Ammon's horn (tissue), 1 donor: ENCODE data around the gene EFCAB8.

Source experiments
- DNase-seq: peaks from one replicate; pipeline ENCODE4 v3.0.0-alpha.2; 2016; ENCODE audit warnings: low spot score

EFCAB8 gene

DNA sequence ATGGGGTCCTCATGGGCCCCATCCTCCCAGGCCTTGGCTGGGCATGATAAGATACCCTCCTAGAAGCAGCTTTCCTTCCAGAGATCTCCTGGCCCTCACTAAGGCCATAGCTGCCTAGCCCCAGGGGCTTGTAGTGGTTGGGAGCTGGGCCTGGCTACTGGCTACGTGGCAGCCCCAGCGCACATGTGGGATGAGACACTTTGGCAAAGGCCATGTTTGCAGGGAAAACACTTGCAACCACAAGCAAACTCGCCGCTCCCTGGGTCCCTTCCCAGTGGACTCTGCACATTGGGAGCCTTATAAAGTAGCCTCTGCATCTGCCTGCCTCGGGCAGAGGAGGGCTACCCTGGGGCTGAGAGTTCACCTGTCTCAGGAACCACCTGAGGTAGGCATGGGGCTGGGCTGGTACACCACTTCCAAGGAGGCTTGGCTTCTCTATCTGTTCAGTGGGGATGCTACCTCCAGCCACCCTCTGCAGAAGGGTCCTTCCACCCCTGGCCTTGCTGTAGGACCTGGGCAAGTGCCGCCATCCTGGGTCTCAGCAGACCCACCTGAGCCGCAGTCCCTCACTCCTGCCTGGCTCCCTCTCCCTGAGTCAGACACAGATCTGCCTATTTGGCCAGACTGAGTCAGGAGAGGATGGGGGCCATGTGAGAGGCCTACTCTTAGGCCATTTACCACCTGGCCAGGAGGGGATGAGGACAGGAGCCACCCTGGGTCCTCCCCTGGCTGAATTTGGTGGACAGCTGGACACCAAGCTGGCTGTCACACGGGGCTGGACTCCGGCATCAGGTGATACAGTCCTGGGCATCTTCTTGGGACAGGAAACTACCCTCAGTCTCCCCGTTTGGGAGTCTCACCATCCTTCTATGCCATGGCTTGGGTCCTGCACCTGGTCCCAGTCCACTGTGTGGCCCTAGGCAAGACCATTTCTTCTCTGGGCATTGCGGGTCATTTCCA, 148.9 kb downstream of the EFCAB8 start, which contains the start of gene BPIFB2:
Gene BPIFB2 (plus strand): TSS at position 329 of the 960 bp plus-strand sequence. CDS start 871 bp downstream, outside the sequence.
- DNase-seq: no peak

DNA sequence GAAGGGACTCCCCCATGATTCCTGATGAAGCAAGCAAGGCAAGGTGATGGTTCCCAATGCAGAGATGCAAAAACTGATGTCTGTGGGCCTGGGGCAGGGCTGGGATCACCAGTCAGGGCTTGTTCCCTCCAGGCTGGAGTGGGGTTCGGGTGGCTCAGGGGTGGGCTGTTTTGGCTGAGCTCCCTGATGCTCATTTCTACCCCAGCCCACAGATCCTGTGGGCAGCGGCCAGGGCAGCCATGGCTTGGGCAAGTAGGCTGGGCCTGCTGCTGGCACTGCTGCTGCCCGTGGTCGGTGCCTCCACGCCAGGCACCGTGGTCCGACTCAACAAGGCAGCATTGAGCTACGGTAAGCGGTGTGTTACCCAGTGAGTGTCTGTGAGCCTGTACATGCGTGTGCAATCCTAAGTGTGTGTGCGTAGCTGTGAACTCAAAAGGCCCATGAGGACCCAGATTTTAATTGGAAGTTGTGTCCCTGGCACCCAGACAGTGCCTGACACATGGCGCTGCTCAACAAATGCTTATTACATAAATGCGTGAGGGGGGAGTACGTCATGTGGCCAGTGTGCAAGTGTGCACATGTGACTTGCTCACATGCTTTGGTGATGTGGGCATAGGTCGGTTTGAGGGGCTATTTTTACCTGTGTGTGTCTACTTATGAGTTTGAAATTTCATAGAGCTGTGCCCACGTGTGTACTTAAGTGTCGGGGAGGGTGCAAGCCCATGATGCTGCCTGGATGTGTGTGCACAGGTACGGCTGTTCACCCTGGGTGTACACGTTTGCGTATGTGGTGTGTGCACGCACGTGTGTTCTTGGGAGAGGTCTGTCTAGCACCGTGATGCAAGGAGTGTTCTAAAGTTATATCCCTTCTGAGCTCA, 149.9 kb downstream of the EFCAB8 start:
- no peak for DNase-seq

DNA sequence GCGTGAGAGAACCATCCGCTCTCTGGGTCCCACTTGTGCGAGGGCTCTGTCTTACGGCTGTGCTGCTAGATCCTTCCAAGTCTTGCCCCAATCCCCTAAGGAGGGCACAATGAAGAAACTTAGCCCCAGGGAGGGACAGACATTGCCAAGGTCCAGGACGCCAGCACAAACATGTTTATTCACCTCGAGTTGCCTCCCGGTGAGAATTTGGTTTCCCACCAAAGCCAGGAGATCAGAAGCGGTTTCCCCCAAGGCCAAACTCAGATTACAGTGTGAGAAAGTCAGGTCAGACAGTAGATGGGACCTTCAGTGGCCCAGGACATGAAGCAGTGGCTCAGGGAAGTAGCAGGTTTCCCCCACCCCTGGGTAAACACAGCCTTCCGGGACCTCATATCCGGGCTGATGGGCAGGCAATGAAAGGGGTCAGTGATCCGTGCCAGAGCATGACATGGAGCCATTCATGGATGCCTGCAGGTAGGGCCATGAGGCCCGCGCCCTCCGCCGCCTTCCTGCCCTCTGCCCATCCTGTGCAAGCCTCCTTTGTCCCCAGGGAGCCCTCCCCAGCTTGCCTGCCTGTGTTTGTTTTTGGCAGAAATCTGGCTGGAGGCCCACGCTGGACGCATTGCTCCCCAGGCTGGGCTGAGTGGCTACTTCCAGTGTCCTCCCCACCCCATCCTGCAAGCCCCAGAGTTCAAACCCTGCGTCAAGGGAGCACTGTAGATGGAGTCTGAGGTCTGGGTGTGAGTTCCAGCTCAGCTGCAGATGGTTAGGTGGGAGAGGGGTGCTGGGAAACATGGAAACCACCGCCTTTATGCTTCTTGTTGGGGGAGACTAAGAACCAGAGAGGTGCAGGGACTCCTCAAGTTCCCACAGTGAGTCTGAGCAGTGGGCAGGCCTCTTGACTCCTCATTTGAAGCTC, 150.8 kb downstream of the EFCAB8 start:
- DNase-seq: no peak

DNA sequence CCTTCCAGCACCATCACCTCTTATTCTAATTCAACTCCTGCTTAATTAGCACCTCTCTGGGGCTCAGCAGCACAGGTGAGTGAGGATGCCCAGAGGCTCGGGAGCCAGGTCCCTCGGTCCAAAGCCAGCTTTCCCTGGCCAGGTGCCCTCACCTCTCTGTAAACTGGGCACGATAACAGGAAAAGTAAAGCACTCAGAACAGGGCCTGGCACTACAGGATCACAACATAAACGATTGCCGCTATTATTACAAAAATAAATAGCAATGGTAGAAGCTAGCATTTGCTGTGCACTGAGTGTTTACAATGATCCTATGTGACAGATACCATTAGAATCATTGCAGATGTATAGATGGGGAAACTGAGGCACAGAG, 151.4 kb downstream of the EFCAB8 start:
- no peak for DNase-seq

DNA sequence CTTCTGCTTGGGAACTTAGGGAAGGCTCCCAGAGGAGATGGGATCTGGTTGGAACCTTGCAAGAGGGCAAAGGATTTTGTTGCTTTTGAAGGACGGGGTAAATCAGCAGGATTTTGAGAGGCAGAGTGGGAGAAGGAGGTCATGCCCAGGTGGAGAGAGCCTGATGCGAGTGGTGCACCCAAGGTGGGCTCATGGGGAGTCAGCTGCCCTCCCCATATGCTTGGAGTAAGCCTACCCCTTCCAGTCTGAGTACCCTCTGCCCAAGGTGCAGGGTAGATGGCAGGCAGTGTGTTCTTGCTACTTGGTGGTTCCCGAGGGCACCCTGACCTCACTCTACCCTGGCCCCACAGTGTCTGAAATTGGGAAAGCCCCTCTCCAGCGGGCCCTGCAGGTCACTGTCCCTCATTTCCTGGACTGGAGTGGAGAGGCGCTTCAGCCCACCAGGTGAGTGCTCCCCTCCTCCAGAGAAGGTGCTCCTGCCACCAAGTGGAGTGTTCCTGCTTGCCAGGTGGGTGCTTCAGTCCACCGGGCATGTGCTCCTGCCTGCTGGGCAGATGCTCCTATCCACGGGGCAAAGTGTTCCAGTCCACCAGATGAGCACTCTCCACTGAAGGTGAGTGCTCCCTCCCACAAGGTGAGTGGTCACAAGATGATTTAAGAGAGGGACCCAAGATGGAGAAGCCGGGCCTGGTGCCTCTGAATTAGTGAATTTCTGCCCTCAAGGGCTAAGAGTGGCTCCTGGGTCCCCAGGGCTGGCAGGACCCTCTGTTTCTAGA, 152.1 kb downstream of the EFCAB8 start:
- no peak for DNase-seq
